Kidney tubule cell (primary cell): ENCODE measurements around the gene NIPAL1.

Experiments
- DNase-seq: peaks from one replicate; pipeline ENCODE4 v3.0.0-alpha.2; 2018; ENCODE audit warnings: low spot score

Gene NIPAL1

GRCh38 chr4:48067536-48067935, 51.0 kb downstream of the NIPAL1 start:
- no peak for DNase-seq

GRCh38 chr4:48068182-48068581, 51.6 kb downstream of the NIPAL1 start:
- DNase-seq: no peak

GRCh38 chr4:48069026-48069425, 52.5 kb downstream of the NIPAL1 start:
- no peak for DNase-seq

GRCh38 chr4:48071191-48071590, 54.6 kb downstream of the NIPAL1 start:
- DNase-seq: peak; percentile 50

- DNase-seq: no peak
Observed at GRCh38 chr4:48073567-48074103, 57.1 kb downstream of the NIPAL1 start.

- DNase-seq: no peak
Observed at GRCh38 chr4:48074657-48075056, 58.1 kb downstream of the NIPAL1 start.

GRCh38 chr4:48078425-48078824, 61.9 kb downstream of the NIPAL1 start:
- DNase-seq: no peak

GRCh38 chr4:48078862-48079655, 62.5 kb downstream of the NIPAL1 start:
- DNase-seq: no peak

GRCh38 chr4:48079972-48080391, 63.4 kb downstream of the NIPAL1 start:
- peak; percentile 64 for DNase-seq

- peak; percentile 12 for DNase-seq
Observed at GRCh38 chr4:48081196-48081595, 64.6 kb downstream of the NIPAL1 start.

- no peak for DNase-seq
Observed at GRCh38 chr4:48082956-48083355, 66.4 kb downstream of the NIPAL1 start.

- no peak for DNase-seq
Observed at GRCh38 chr4:48085821-48086589, 69.4 kb downstream of the NIPAL1 start.
